RKO (cell line): ENCODE data around the gene ARHGEF26.

Experiments used
- DNase-seq: peaks from one replicate; pipeline ENCODE4 v3.0.0-alpha.2; 2016; ENCODE audit warnings: low spot score

The ARHGEF26 gene

GRCh38 chr3:154197751-154198150 is 76.6 kb downstream of the ARHGEF26 start:
- DNase-seq = no peak

GRCh38 chr3:154209499-154209898 is 88.3 kb downstream of the ARHGEF26 start:
- DNase-seq = no peak

GRCh38 chr3:154210986-154211385 is 89.8 kb downstream of the ARHGEF26 start:
- no peak for DNase-seq

GRCh38 chr3:154214306-154214705 is 93.1 kb downstream of the ARHGEF26 start:
- no peak for DNase-seq

- no peak for DNase-seq
Measured at GRCh38 chr3:154217671-154218070, 96.5 kb downstream of the ARHGEF26 start.

- no peak for DNase-seq
Measured at GRCh38 chr3:154218728-154219127, 97.5 kb downstream of the ARHGEF26 start.

- no peak for DNase-seq
Measured at GRCh38 chr3:154220462-154220861, 99.3 kb downstream of the ARHGEF26 start.

GRCh38 chr3:154223519-154223918 is 102.3 kb downstream of the ARHGEF26 start:
- DNase-seq = no peak

- DNase-seq = no peak
Measured at GRCh38 chr3:154224366-154224765, 103.2 kb downstream of the ARHGEF26 start.

- no peak for DNase-seq
Measured at GRCh38 chr3:154224866-154225265, 103.7 kb downstream of the ARHGEF26 start.

GRCh38 chr3:154225536-154225935 is 104.3 kb downstream of the ARHGEF26 start:
- no peak for DNase-seq

GRCh38 chr3:154227531-154227930 is 106.3 kb downstream of the ARHGEF26 start:
- no peak for DNase-seq

- DNase-seq = no peak
Measured at GRCh38 chr3:154228561-154229216, 107.5 kb downstream of the ARHGEF26 start.

GRCh38 chr3:154229217-154229590 is 108.0 kb downstream of the ARHGEF26 start:
- no peak for DNase-seq

GRCh38 chr3:154235330-154235729 is 114.1 kb downstream of the ARHGEF26 start:
- peak; percentile 14 for DNase-seq

- DNase-seq = no peak
Measured at GRCh38 chr3:154236331-154236730, 115.1 kb downstream of the ARHGEF26 start.

GRCh38 chr3:154240235-154240634 is 119.0 kb downstream of the ARHGEF26 start:
- DNase-seq = no peak

GRCh38 chr3:154241496-154241895 is 120.3 kb downstream of the ARHGEF26 start:
- no peak for DNase-seq

GRCh38 chr3:154242766-154243165 is 121.6 kb downstream of the ARHGEF26 start:
- no peak for DNase-seq

GRCh38 chr3:154243353-154243752 is 122.2 kb downstream of the ARHGEF26 start:
- DNase-seq = no peak

- DNase-seq = peak; percentile 46
Measured at GRCh38 chr3:154244644-154245043, 123.5 kb downstream of the ARHGEF26 start.

GRCh38 chr3:154247806-154248415 is 126.7 kb downstream of the ARHGEF26 start:
- DNase-seq = no peak

GRCh38 chr3:154250291-154250690 is 129.1 kb downstream of the ARHGEF26 start:
- DNase-seq = no peak

GRCh38 chr3:154251610-154252009 is 130.4 kb downstream of the ARHGEF26 start:
- no peak for DNase-seq
